ENCODE data around the gene TRIM61.
"Not testable (repeated sequence)": the region's sequence is repeated elsewhere in the genome, so short reads cannot be mapped to it uniquely, and the experiment has no call there.

Gene TRIM61

DNA sequence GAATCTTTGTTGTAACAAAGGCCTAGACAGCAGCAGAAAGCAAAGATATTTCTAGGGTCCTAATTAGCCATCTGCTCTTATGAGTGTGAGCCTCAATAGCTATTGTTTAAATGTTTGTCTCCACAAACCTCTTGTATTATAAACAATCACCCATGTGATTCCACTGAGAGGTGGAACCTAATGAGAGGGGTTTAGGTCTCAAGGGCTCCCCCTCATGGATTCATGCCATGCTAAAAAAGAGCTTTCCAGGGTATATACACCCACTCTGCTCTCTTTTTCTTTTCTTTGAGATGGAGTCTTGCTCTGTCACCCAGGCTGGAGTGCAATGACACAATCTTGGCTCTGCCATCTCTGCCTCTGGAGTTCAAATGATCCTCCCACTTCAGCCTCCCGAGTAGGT, 42.1 kb downstream of the TRIM61 start:
- Mint-ChIP-seq H3K4me1 (peaks cover 6% of the 10 kb centered on the region), H3K36me3 (ENCODE audit: low read depth) (no peaks in the 10 kb centered on the region), H3K27ac (no peak overlapping the region), H3K4me3 (no peak overlapping the region), H3K27me3 (ENCODE audit: low read depth) (peaks cover 4% of the 10 kb centered on the region), H3K9me3 (no peaks in the 10 kb centered on the region)
- no peak for TF ChIP-seq CTCF (IDR thresholded peaks at IDR 0.05; ENCODE audit: unreplicated experiment in 3 of 3)

- Mint-ChIP-seq H3K9me3 (peaks cover 7% of the 10 kb centered on the region), H3K36me3 (ENCODE audit: low read depth) (no peaks in the 10 kb centered on the region), H3K27me3 (ENCODE audit: low read depth) (peaks cover 7% of the 10 kb centered on the region), H3K4me1 (peaks cover 6% of the 10 kb centered on the region), H3K27ac (no peak overlapping the region), H3K4me3 (no peak overlapping the region)
- no peak for TF ChIP-seq CTCF (IDR thresholded peaks at IDR 0.05; ENCODE audit: unreplicated experiment in 3 of 3)
Observed at GRCh38 chr4:164933244-164933643, 44.2 kb downstream of the TRIM61 start.

- Mint-ChIP-seq H3K27me3 (ENCODE audit: low read depth) (peaks cover 7% of the 10 kb centered on the region), H3K4me1 (no peaks in the 10 kb centered on the region), H3K4me3 (no peak overlapping the region), H3K27ac (no peak overlapping the region), H3K36me3 (ENCODE audit: low read depth) (no peaks in the 10 kb centered on the region), H3K9me3 (peaks cover 7% of the 10 kb centered on the region)
- no peak for TF ChIP-seq CTCF (IDR thresholded peaks at IDR 0.05; ENCODE audit: unreplicated experiment in 3 of 3)
Observed at GRCh38 chr4:164931551-164932324, 45.7 kb downstream of the TRIM61 start.

DNA sequence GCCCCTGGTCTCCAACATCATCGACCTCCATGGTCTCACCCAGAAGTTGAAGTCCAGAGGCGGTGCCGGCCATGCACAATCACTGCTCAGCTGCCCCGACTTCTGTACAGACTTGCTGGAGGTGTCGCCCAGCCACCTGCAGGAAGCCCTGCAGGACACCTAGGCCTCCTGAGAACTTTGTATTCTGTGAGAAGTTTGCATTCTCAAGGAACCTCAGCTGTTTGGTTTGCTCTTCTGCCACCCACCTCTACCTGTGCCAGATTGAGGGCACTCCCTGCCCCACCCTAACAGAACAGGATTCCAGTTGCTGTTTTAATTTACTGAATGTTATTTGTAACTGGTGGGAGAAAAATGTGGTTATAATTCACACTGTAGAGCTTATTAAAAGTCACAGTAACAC, 46.8 kb downstream of the TRIM61 start:
- no peaks in the 10 kb centered on the region for H3K4me1 Mint-ChIP-seq
- peaks cover 7% of the 10 kb centered on the region for H3K9me3 Mint-ChIP-seq
- no peak for TF ChIP-seq CTCF (IDR thresholded peaks at IDR 0.05; ENCODE audit: unreplicated experiment in 3 of 3)
- no peak overlapping the region for H3K27ac Mint-ChIP-seq
- no peak overlapping the region for H3K4me3 Mint-ChIP-seq
- peaks cover 7% of the 10 kb centered on the region for H3K27me3 Mint-ChIP-seq (ENCODE audit: low read depth)
- H3K36me3 Mint-ChIP-seq (ENCODE audit: low read depth): no peaks in the 10 kb centered on the region

- not testable (repeated sequence) for H3K27me3 Mint-ChIP-seq (ENCODE audit: low read depth)
Observed at GRCh38 chr4:164927101-164927500, 50.4 kb downstream of the TRIM61 start.

GRCh38 chr4:164926301-164926700, 51.2 kb downstream of the TRIM61 start:
- no peak overlapping the region for H3K4me3 Mint-ChIP-seq
- TF ChIP-seq CTCF (IDR thresholded peaks at IDR 0.05; ENCODE audit: unreplicated experiment in 3 of 3): no peak
- peaks cover 7% of the 10 kb centered on the region for H3K27me3 Mint-ChIP-seq (ENCODE audit: low read depth)
- H3K4me1 Mint-ChIP-seq: no peaks in the 10 kb centered on the region
- no peak overlapping the region for H3K27ac Mint-ChIP-seq
- H3K36me3 Mint-ChIP-seq (ENCODE audit: low read depth): no peaks in the 10 kb centered on the region
- peaks cover 12% of the 10 kb centered on the region for H3K9me3 Mint-ChIP-seq

More at GRCh38 chr4:164927101-164927500, 50.4 kb downstream of the TRIM61 start:
- H3K4me1 Mint-ChIP-seq; H3K4me3 Mint-ChIP-seq; H3K27ac Mint-ChIP-seq; H3K36me3 Mint-ChIP-seq (ENCODE audit: low read depth): not testable (repeated sequence)
- H3K9me3 Mint-ChIP-seq: peaks cover 12% of the 10 kb centered on the region

All from nephron (organoid).